ENCODE results near the gene AP1S2.
"Not testable (repeated sequence)": the region's sequence is repeated elsewhere in the genome, so short reads cannot be mapped to it uniquely, and the experiment has no call there.

Gene AP1S2

GRCh38 chrX:15855568-15856221 lies 1.1 kb upstream of the AP1S2 start:
- in situ Hi-C loops (cut with MboI; ENCODE audit: low sequenced_read_pairs): no loop called here

DNA sequence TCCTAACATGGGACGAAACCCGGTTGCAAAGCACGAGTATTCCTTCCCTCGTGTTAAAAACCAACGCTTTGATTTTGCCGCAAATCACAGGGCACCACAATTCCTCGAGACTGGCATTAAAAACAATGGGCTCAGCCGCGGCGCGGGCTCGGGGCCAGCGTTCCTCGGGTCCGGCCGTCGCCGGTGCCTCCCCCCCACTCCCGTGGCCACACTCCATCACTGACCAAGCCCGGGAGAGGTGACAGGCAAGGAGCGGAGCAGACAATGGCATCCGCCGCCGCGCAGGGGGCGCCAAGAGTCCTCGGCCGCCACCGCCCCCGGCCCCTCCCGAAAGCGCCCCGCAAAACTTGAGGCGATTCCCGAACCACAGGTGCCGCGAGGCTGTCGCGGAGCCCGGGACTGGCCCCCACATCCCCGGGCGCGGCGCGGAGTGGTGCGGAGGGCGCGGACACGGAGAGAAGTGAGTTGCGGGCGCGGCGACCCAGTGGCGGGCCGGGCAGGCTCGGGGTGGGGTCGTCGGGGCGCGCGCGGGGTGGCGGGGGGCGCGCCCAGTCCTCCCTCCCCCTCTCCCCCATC lies 445 bp downstream of the AP1S2 start:
- in situ Hi-C loops (cut with MboI; ENCODE audit: low sequenced_read_pairs): no loop called here

GRCh38 chrX:15853586-15854079 lies 980 bp downstream of the AP1S2 start:
- in situ Hi-C loops (cut with MboI; ENCODE audit: low sequenced_read_pairs): no loop called here

DNA sequence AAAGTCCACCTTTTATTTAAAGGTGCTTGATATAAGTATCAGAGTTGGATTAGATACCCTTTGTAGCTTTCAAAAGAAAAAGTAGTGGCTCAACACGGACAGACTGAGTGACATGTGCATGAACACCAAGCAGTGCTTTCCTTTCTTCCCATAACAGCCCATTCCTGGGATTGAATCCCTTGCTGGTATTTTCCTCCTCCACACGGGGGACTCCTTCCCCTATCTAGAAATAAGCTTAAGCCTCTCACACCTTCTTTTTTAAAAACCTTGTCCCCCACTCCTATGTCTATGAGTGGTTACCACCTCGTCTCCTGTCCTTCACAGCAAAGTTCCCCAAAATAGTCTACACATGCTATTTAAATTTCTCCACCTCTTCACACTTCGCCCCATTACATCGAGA lies 5.1 kb downstream of the AP1S2 start:
- in situ Hi-C loops (cut with MboI; ENCODE audit: low sequenced_read_pairs): no loop called here

DNA sequence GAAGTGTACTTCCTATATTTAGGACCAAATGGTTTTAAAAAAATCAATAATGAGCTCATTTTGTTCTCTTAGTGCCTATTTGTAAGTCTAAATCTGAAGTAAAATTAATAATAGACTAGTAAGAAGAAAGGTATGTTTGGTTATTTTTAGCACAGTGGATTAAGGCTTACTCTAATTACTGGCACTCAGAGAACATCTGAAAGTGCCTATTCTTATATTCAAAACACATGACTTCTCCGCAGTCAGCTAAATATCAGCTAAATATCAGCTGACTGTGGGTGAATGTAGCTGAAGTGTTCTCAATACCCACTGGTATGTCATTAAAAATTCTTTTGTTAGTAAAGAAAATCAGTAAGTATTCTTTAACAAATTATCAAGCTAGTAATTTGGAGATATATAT lies 6.0 kb downstream of the AP1S2 start:
- in situ Hi-C loops (cut with MboI; ENCODE audit: low sequenced_read_pairs): no loop called here

- in situ Hi-C loops (cut with MboI; ENCODE audit: low sequenced_read_pairs): no loop called here
Observed at GRCh38 chrX:15843960-15844359, 10.7 kb downstream of the AP1S2 start.

DNA sequence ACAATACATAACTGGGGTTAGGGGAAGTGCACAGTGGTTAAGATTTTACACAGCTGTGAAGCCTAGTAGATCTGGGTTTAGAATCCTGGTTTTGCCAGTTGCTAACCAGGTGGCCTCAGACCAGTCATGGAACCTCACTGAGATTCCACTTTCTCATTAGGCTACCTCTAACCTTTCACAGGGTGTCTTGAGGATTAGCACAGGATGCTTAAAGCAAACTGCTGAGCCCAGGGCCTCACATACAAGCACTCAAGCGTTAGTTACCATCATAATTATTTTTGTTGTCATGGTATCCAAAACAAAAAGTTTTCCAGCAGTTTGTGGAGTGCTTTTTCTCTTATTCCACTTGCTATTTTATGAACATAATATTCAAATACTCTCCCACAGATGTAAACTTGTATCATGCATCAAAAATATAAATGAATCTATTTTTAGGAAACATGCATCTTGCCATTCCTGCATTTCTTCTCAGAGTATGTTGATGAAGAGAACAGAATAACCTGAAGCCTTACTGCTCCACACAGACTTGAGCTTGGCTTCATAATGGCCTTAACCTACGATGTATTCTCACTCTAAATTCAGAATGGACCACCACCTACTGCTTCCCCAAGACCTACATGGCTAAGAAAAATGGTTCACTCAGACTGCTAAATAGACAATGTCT lies 12.6 kb downstream of the AP1S2 start:
- in situ Hi-C loops (cut with MboI; ENCODE audit: low sequenced_read_pairs): no loop called here

DNA sequence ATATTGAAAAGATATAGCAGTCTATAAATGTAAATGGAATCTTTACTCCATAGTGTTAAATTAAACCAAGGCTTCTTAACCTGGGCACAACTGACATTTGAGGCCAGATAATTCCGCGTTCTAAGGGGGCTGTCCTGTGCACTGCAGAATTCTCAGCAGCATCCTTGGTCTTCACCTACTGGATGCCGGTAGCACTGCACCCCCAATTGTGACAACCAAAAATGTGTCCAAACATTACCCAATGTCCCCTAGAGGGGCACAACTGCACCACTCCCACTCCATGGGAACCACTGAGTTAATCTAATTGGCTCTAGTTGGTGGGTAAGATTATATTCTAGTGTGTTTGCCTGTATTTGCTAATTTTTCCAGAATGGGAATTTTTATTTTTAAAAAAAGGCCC lies 16.6 kb downstream of the AP1S2 start:
- in situ Hi-C loops (cut with MboI; ENCODE audit: low sequenced_read_pairs): no loop called here

DNA sequence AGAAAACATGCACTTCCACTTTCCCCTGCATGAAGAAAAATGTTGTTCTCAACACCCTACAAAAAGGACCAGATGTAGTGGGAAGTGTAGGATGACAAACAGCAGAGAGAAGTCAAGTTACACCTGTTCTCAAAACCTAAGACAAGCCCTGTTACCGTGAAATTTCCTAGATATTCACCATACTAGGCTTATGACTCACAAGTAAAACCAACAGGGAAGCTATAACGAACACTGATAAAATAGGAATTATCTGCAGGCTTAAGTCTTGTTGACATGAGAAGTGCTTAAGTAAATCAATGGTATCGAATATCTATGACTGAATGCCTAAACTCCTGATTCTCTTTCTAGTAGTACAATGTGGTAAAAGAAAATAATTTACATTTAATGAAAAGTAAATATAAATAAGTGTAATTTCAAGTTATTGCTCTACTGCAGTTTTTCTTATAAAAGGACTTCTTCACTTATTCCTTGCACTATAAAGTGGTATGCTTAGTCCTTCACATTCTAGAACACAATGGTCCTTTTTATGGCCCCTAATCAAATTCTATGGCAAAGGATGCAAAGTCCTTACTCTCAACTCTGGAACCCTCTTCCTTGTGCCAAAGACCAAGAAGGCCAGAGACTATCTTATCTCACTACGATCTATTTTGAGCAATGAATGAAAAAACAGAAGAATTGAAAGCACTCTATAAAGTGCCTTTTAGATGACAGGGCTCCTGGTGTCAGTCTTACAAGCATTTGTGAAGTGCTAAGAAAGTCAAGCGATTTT lies 19.6 kb downstream of the AP1S2 start:
- in situ Hi-C loops (cut with MboI; ENCODE audit: low sequenced_read_pairs): no loop called here

DNA sequence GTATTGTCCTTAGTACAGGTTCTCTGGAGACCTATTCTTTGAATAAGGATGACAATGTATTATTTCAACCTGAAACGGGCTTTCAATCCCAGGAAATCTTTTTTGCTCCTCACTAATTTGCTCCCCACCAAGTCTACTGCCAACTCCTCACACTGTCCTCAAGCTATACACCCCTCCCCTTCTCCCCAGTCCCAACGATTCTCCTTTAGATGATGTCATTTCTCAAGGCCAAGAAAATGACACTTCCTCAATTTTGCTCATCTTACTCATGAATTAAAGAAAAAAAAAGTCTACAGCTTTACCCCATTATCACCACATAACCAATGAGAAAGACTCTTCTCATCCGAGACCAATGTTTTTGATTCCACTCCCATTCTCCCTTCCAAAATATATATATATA lies 20.6 kb downstream of the AP1S2 start:
- in situ Hi-C loops (cut with MboI; ENCODE audit: low sequenced_read_pairs): no loop called here

DNA sequence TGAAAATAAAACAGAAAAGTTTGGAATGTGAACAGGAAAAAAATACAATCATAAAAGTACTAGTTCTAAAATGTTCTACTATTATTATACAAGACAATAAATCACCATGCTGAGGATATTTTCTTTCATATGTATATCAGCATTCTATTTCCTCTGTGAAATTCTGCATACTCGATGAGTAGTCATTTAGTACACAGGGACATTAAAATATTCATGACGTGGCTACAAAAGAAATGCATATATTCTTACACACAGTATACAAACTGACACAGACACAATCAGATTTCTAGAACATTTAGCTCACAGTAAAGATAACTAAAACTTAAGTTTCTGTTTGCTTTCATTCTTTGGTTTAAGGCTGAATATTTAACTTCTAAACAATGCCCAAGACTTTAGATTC lies 23.3 kb downstream of the AP1S2 start:
- in situ Hi-C loops (cut with MboI; ENCODE audit: low sequenced_read_pairs): not testable (repeated sequence)

- in situ Hi-C loops (cut with MboI; ENCODE audit: low sequenced_read_pairs): no loop called here
Observed at GRCh38 chrX:15829217-15829616, 25.4 kb downstream of the AP1S2 start.

- in situ Hi-C loops (cut with MboI; ENCODE audit: low sequenced_read_pairs): no loop called here
Observed at GRCh38 chrX:15825936-15826335, 28.7 kb downstream of the AP1S2 start.

GRCh38 chrX:15822922-15823321 lies 31.7 kb downstream of the AP1S2 start:
- in situ Hi-C loops (cut with MboI; ENCODE audit: low sequenced_read_pairs): no loop called here

- in situ Hi-C loops (cut with MboI; ENCODE audit: low sequenced_read_pairs): no loop called here
Observed at GRCh38 chrX:15820106-15821073, 34.2 kb downstream of the AP1S2 start.

DNA sequence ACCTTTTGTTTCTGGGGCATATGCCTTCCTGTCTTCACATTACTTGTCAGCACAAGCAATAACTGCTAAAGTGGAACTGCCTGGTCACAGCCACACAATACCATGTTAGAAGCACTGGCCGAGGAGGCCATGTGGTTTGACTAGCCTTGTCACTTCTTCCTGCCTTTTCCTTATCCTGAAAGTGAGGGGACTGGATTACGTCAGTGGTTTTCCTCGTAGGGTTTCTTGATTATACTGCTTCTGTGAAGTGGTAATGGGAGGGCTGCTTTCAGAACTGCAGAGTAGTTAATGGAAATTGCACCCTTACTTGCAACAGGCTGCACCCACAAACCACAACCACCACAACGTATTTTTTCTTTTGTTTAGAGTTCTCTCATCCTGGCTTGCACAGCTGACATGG lies 37.7 kb downstream of the AP1S2 start:
- in situ Hi-C loops (cut with MboI; ENCODE audit: low sequenced_read_pairs): no loop called here

DNA sequence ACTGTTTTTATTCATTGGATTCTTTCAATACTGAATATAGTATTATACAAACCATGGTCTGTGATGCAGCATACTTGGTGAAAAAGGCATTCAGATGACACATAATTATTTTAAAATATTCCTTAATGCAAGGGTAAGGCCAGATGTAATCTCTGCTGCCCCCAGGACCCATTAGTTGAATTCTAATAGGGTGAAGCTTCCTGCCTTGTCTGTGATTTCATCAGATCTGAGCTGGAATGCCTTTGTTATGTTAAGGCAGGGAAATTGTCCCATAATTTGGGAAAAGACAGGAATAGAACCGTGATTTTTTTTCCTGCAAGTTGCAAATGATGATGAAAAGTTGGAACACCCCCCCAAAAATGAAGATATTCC lies 38.2 kb downstream of the AP1S2 start:
- in situ Hi-C loops (cut with MboI; ENCODE audit: low sequenced_read_pairs): no loop called here

GRCh38 chrX:15815779-15816437 lies 38.7 kb downstream of the AP1S2 start:
- in situ Hi-C loops (cut with MboI; ENCODE audit: low sequenced_read_pairs): no loop called here

DNA sequence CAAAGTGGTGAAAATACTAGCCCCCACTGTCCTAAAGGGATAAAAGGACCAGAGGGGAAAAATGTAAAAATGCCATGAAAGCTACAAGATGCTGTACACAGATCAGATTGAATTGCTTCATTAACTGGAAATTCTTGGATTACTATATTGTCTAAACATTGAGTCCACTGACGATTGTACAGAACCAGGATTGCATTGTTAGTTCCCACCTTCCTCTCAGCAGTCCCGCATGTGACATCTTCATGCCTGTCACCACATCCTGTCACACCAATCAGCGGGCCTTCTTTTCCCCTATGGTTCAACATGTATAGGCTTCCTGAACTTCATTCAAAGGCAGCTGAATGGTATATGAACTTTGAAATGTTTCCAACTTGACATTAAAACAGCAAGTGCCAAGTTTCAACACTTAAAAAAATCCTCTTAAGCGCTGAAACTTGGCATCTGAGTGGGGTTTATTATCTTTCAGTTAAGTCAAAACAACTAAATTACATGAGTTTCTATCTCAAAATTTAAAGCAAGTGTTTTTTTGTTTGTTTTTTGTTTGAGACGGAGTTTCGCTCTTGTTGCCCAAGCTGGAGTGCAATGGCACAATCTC lies 39.7 kb downstream of the AP1S2 start:
- in situ Hi-C loops (cut with MboI; ENCODE audit: low sequenced_read_pairs): no loop called here

GRCh38 chrX:15813416-15813815 lies 41.2 kb downstream of the AP1S2 start:
- in situ Hi-C loops (cut with MboI; ENCODE audit: low sequenced_read_pairs): no loop called here
